Activated CD4-positive, alpha-beta memory T cell treated with anti-CD3 and anti-CD28 coated beads, Interleukin-2, amount 10 ng/mL, durations not matched to agents 7 days and 5 days (primary cell): ENCODE measurements around the gene AMZ2. TPM values are rescaled to one million over a fixed set of nuclear protein-coding genes. Genes with fewer than 3 reads are reported as not detected.
"Not testable (repeated sequence)": the region's sequence is repeated elsewhere in the genome, so short reads cannot be mapped to it uniquely, and the experiment has no call there.

Source experiments
- CTCF ChIA-PET: fragments of 350-600 bp; sonication (Branson Sonifier 250); formaldehyde crosslinking; loops from one replicate; lab custom pipeline; 2021; ENCODE audit warnings: antibody characterized with exemption, inconsistent platforms; lab: Charles Lee
- POLR2A ChIA-PET: fragments of 350-600 bp; sonication (Branson Sonifier 250); formaldehyde crosslinking; loops from one replicate; lab custom pipeline; 2021; ENCODE audit warnings: antibody characterized with exemption; lab: Charles Lee
- DNase-seq: peaks from one replicate; pipeline ENCODE4 v3.0.0-alpha.2; 2020
- H3K27ac Mint-ChIP-seq: one replicate; pipeline ENCODE4 v1.8.0; 2021; ENCODE audit warnings: mild to moderate bottlenecking, mixed read lengths
- H3K27me3 Mint-ChIP-seq: one replicate; pipeline ENCODE4 v1.8.0; 2021; ENCODE audit warnings: mixed read lengths
- H3K36me3 Mint-ChIP-seq: one replicate; pipeline ENCODE4 v1.8.0; 2021; ENCODE audit warnings: low read depth, mixed read lengths
- H3K4me1 Mint-ChIP-seq: one replicate; pipeline ENCODE4 v1.8.0; 2021; ENCODE audit warnings: mixed read lengths
- H3K4me3 Mint-ChIP-seq: one replicate; pipeline ENCODE4 v1.8.0; 2021; ENCODE audit warnings: mild to moderate bottlenecking, mixed read lengths
- H3K9me3 Mint-ChIP-seq: one replicate; pipeline ENCODE4 v1.8.0; 2021; ENCODE audit warnings: mixed read lengths
- total RNA-seq, 2 experiments: library from RNA; stranded (reverse); gene quantifications; one replicate each; pipeline ENCODE4 v1.2.3, GENCODE V29; 2021

AMZ2 gene
- total RNA-seq, 2 experiments from 2014 or later = 106 to 121 TPM

DNA sequence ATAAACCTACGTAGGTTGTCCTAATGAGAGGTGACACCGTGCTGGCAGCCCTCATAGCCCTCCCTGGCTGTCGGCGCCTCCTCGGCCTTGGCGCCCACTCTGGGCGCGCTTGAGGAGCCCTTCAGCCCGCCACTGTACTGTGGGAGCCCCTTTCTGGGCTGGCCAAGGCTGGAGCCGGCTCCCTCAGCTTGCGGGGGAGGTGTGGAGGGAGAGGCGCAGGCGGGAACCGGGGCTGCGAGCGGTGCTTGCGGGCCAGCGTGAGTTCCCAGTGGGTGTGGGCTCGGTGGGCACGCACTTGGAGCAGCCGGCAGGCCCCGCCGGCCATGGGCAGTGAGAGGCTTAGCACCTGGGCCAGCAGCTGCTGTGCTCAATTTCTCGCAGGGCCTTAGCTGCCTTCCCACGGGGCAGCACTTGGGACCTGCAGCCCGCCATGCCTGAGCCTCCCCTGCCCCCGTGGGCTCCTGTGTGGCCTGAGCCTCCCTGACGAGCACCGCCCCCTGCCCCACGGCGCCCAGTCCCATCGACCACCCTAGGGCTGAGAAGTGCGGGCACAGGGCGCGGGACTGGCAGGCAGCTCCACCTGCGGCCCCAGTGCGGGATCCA, 40.1 kb upstream of the AMZ2 start:
- Mint-ChIP-seq H3K9me3 (no peaks in the 10 kb centered on the region), H3K4me3 (peak overlapping the region; percentile 83), H3K4me1 (peaks cover 32% of the 10 kb centered on the region), H3K27ac (no peak overlapping the region), H3K36me3 (peaks cover 35% of the 10 kb centered on the region), H3K27me3 (no peaks in the 10 kb centered on the region)
- ChIA-PET POLR2A (interaction anchor here (1.6 kb wide), 1 partner anchor 24 kb away, joined by 5 read pairs; no protein-coding TSS in a partner anchor), CTCF (interaction anchor here (0.9 to 1.3 kb wide), 2 partner anchors 224 to 230 kb away, joined by 3 to 4 read pairs; no protein-coding TSS in a partner anchor)
- DNase-seq = no peak

DNA sequence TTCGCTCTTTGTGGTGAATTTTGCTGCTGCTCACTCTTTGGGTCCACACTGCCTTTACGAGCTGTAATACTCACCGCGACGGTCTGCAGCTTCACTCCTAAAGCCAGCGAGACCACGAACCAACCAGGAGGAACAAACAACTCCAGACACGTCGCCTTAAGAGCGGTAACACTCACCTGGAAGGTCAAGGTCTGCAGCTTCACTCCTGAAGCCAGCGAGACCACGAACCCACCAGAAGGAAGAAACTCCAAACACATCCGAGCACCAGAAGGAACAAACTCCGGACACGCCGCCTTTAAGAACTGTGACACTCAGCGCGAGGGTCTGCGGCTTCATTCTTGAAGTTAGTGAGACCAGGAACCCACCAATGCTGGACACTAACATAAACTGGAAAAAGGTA, 39.2 kb upstream of the AMZ2 start:
- Mint-ChIP-seq H3K4me3 (peak overlapping the region; percentile 26), H3K4me1 (peaks cover 41% of the 10 kb centered on the region), H3K36me3 (peaks cover 44% of the 10 kb centered on the region)
- not testable (repeated sequence) for DNase-seq, H3K9me3 Mint-ChIP-seq, H3K27ac Mint-ChIP-seq, H3K27me3 Mint-ChIP-seq
- ChIA-PET POLR2A (interaction anchor here (1.6 kb wide), 1 partner anchor 25 kb away, joined by 5 read pairs; no protein-coding TSS in a partner anchor), CTCF (interaction anchor here (0.9 to 1.3 kb wide), 2 partner anchors 223 to 229 kb away, joined by 3 to 4 read pairs; no protein-coding TSS in a partner anchor)

DNA sequence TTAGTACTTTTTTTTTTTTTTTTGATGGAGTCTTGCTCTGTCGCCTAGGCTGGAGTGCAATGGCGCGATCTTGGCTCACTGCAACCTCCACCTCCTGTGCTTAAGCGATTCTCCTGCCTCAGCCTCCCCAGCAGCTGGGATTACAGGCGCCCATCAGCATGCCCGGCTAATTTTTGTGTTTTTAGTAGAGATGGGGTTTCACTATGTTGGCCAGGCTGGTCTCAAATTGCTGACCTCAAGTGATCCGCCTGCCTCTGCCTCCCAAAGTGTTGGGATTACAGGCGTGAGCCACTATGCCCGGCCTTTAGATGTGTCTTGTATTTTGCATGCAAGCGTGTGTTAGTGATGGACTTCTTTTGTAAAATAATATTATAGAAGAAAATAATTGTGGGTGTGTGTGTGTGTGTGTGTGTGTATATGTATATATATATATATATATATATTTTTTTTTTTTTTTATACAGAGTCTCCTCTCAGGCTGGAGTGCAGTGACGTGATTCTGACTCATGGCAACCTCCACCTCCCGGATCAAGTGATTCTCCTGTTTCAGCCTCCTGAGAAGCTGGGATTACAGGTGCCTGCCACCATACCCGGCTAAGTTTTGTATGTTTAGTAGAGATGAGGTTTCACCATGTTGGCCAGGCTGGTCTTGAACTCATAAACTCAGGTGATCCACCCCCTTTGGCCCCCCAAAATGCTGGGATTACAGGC, 38.5 kb upstream of the AMZ2 start:
- peaks cover 51% of the 10 kb centered on the region for H3K36me3 Mint-ChIP-seq

DNA sequence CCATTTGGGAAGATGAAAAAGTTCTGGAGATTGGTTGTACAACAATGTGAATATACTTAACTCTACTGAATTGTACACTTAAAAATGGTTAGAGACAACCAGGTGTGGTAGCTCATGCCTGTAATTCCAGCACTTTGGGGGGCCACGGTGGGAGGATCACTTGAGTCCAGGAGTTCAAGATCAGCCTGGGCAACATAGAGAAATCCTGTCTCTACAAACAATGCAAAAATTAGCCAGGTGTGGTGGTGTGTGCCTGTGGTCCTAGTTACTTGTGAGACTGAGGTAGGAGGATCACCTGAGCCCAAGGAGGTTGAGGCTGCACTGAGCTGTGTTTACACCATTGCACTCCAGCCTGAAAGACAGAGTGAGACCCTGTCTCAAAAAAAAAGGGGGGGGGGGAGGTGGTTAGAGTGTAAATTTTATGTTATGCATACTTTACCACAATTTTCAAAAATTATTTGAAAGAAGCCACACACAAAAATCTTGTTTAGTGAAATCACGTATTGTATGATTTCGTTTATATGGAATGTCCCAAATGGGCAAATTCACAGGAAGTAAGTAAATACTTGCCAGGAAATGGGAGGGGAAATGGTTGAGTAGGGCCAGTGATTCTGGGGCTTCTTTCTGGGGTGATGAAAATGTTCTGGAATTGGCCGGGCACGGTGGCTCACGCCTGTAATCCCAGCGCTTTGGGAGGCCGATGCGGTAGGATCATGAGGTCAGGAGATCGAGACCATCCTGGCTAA, 37.1 kb upstream of the AMZ2 start:
- no peak overlapping the region for H3K27ac Mint-ChIP-seq
- H3K9me3 Mint-ChIP-seq = no peaks in the 10 kb centered on the region
- H3K4me3 Mint-ChIP-seq = no peak overlapping the region
- H3K4me1 Mint-ChIP-seq = peaks cover 46% of the 10 kb centered on the region
- no peaks in the 10 kb centered on the region for H3K27me3 Mint-ChIP-seq
- POLR2A ChIA-PET = no interaction called here
- no peak for DNase-seq
- peaks cover 54% of the 10 kb centered on the region for H3K36me3 Mint-ChIP-seq
- CTCF ChIA-PET = interaction anchor here (2.3 kb wide), 1 partner anchor 10 kb away, joined by 7 read pairs; no protein-coding TSS in a partner anchor

More for the DNA sequence above, 38.5 kb upstream of the AMZ2 start:
- H3K4me3 Mint-ChIP-seq, H3K27me3 Mint-ChIP-seq, CTCF ChIA-PET, DNase-seq, H3K9me3 Mint-ChIP-seq, POLR2A ChIA-PET, H3K27ac Mint-ChIP-seq: not testable (repeated sequence)
- H3K4me1 Mint-ChIP-seq = peaks cover 47% of the 10 kb centered on the region

DNA sequence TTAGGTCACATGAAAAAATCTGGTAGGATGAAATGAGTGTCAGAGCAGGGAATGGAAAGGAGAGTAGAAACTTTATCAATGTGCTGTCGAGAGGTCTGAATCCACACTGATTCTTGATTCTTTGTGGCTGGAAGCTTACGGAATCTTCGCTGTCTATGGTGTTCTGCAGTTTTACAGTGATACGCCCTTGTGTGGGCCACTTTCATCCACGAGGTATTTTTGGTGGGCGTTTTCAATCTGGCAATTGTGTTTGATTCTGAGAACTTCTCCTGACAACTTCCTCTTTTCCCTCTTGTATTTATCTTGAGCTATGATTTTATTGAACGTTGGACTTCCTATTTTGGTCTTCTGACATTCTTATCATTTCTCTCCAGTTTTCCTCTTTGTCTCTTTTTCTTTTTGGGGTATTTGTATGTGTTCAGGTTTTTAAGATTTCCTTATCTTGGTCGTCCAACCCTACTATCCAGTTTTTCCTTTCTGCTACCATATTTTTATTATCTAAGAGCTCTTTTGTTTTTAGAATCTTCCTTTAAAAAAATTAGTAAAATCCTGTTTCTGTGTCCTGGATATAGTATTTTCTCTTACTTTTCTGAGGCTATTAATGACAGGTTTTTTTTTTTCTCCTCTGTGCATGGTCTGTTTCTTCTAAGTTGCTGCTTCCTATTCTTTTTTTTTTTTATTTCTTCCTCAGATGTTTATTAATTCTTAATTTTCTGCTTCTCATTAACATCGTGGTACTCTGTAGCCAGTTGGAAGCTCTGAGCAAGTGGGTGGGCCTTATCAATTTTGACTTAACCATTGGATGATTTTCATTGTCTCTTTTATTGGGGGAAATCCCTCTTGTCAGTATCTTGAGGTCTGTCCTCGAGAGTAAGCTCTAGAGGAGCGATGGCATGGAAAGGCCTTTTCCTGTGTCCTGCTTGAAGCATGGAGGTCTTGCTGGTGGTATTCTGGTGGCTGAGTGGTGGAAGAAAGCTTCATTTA, 34.1 kb upstream of the AMZ2 start:
- not testable (repeated sequence) for H3K9me3 Mint-ChIP-seq, DNase-seq, H3K27me3 Mint-ChIP-seq, H3K4me3 Mint-ChIP-seq
- ChIA-PET POLR2A (interaction anchor here (1.6 to 1.9 kb wide), 2 partner anchors 14 to 34 kb away, joined by 3 to 7 read pairs; partner anchors contain the start of gene AMZ2), CTCF (interaction anchor here (0.6 to 2.3 kb wide), 5 partner anchors 13 to 355 kb away, joined by 3 to 7 read pairs (median 3); no protein-coding TSS in a partner anchor)
- peaks cover 38% of the 10 kb centered on the region for H3K4me1 Mint-ChIP-seq
- H3K36me3 Mint-ChIP-seq = peaks cover 48% of the 10 kb centered on the region
- H3K27ac Mint-ChIP-seq = peak overlapping the region; percentile 17

DNA sequence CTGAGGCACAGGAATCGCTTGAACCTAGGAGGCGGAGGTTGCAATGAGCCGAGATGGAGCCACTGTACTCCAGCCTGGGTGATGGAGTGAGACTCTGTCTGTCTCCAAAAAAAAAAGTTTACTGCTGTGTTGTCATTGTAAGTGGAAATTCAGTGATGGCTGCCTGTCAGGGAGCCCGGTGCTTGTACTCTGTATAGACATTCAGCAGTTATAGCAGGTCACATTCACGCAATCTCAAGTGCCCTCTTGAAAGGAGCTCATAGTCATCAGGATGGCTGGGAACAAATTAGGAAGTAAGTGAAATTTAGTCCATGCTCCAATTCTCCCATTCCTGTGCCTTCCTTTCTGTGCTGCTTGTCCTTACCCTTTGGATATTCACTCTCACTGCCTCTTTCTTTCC, 32.4 kb upstream of the AMZ2 start:
- H3K4me3 Mint-ChIP-seq, H3K27me3 Mint-ChIP-seq, H3K9me3 Mint-ChIP-seq, DNase-seq, H3K27ac Mint-ChIP-seq, POLR2A ChIA-PET, CTCF ChIA-PET: not testable (repeated sequence)
- Mint-ChIP-seq H3K36me3 (peaks cover 50% of the 10 kb centered on the region), H3K4me1 (peaks cover 37% of the 10 kb centered on the region)

DNA sequence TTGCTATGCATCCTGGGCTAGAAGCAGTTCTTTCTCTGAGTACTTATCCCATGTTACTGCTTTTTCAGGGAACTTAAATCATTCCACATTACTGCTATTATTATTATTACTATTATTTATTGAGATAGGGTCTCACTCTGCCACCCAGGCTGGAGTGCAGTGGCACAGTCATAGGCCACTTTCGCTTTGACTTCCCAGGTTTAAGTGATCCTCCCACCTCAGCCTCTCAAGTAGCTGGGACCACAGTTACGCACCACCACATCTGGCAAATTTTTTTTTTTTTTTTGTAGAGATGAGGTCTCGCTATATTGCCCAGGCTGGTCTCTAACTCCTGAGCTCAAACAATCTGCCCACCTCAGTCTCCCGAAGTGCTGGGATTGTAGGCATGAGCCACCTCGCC, 28.4 kb upstream of the AMZ2 start:
- H3K9me3 Mint-ChIP-seq, H3K27me3 Mint-ChIP-seq: not testable (repeated sequence)
- CTCF ChIA-PET = interaction anchor here (0.7 to 1.3 kb wide), 2 partner anchors 15 to 29 kb away, joined by 3 read pairs; no protein-coding TSS in a partner anchor

DNA sequence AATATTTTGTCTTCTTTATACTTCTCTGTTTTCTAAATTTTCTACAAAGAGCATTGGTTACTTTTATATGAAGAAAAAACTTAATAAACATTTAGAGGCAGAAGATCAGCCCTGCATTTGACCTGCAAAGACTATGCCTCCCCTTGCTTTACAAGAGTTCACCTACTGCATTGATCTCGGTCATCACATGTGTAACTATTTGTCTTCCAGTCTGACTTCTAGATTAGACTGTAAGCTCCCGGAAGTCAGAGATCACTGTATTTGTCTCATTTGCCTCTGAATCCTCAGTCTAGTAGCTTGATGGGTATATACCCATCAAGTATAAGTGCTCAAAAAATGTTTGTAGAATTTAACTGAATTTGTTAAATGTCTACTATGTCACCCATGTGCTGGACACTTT, 27.7 kb upstream of the AMZ2 start:
- Mint-ChIP-seq H3K36me3 (peaks cover 41% of the 10 kb centered on the region), H3K4me1 (peaks cover 15% of the 10 kb centered on the region)
- H3K4me3 Mint-ChIP-seq, H3K27me3 Mint-ChIP-seq, H3K9me3 Mint-ChIP-seq, DNase-seq, H3K27ac Mint-ChIP-seq, CTCF ChIA-PET: not testable (repeated sequence)
- POLR2A ChIA-PET = interaction anchor here (1.0 kb wide), 2 partner anchors 14 to 27 kb away, joined by 3 to 4 read pairs; no protein-coding TSS in a partner anchor

More for the DNA sequence above, 28.4 kb upstream of the AMZ2 start:
- H3K27ac Mint-ChIP-seq, H3K4me3 Mint-ChIP-seq, DNase-seq: not testable (repeated sequence)
- POLR2A ChIA-PET = interaction anchor here (1.0 to 1.4 kb wide), 2 partner anchors 28 to 167 kb away, joined by 3 to 4 read pairs; no protein-coding TSS in a partner anchor
- Mint-ChIP-seq H3K4me1 (peaks cover 17% of the 10 kb centered on the region), H3K36me3 (peaks cover 38% of the 10 kb centered on the region)

DNA sequence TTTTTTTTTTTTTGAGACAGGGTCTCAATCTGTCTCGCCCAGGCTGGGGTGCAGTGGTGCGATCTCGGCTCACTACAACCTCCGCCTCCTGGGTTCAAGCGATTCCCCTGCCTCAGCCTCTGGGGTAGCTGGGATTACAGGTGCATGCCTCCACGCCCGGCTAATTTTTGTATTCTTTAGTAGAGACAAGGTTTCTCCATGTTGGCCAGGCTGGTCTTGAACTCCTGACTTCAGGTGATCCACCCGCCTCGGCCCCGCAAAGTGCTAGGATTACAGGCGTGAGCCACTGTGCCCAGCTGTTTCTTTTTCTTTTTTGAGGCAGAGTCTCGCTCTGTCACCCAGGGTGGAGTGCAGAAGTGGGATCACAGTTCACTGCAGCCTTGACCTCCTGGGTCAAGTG, 27.1 kb upstream of the AMZ2 start:
- CTCF ChIA-PET, DNase-seq, H3K27me3 Mint-ChIP-seq, H3K9me3 Mint-ChIP-seq, H3K4me3 Mint-ChIP-seq, H3K27ac Mint-ChIP-seq: not testable (repeated sequence)
- H3K36me3 Mint-ChIP-seq = peaks cover 41% of the 10 kb centered on the region
- peaks cover 14% of the 10 kb centered on the region for H3K4me1 Mint-ChIP-seq
- POLR2A ChIA-PET = interaction anchor here (1.0 kb wide), 1 partner anchor 13 kb away, joined by 3 read pairs; no protein-coding TSS in a partner anchor

DNA sequence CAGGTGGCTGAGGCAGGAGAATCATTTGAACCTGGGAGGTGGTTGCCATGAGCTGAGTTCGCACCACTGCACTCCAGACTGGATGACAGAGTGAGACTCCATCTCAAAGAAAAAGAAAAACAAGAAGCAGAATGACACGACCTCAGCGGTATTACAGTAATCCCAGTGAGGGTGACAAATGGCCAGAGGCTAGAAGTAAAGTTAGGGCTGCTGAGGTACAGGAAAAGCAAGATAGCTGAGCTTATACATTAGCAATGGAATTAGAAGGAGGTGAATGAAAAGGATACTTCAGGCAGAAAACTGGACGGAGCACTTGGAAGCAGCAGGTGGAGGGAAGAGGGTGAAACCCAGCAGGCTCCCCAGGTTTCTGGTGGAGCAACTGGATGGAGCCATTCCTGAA, 26.1 kb upstream of the AMZ2 start:
- no peaks in the 10 kb centered on the region for H3K9me3 Mint-ChIP-seq
- DNase-seq = no peak
- POLR2A ChIA-PET = no interaction called here
- peaks cover 39% of the 10 kb centered on the region for H3K36me3 Mint-ChIP-seq
- no peak overlapping the region for H3K4me3 Mint-ChIP-seq
- CTCF ChIA-PET = no interaction called here
- H3K27me3 Mint-ChIP-seq = no peaks in the 10 kb centered on the region
- peaks cover 11% of the 10 kb centered on the region for H3K4me1 Mint-ChIP-seq
- H3K27ac Mint-ChIP-seq = no peak overlapping the region

DNA sequence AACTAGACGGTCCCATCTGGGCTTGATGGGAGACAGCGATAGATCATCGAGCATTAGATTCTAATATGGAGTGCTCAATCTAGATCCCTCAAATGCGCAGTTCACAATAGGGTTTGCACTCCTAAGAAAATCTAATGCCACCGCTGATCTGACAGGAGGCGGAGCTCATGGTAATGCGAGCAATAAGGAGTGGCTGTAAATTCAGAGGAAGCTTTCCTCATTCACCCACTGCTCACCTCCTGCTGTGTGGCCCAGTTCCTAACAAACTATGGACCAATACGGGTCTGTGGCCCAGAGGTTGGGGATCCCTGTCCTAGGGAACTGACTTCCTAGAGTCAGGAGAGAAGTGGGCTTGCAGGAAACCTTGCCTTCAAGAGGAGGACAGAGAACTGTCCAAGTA, 25.2 kb upstream of the AMZ2 start:
- Mint-ChIP-seq H3K36me3 (peaks cover 43% of the 10 kb centered on the region), H3K4me1 (peaks cover 14% of the 10 kb centered on the region), H3K9me3 (no peaks in the 10 kb centered on the region), H3K27me3 (no peaks in the 10 kb centered on the region), H3K4me3 (no peak overlapping the region), H3K27ac (no peak overlapping the region)
- DNase-seq = no peak
- CTCF ChIA-PET = no interaction called here
- POLR2A ChIA-PET = interaction anchor here (1.1 to 1.4 kb wide), 2 partner anchors 16 to 17 kb away, joined by 3 read pairs; no protein-coding TSS in a partner anchor
